Astrocyte of the spinal cord (primary cell): ENCODE results near the gene TNFSF4.
A peak's percentile ranks its signal among the peaks of the same experiment; 100 is the strongest.

ENCODE experiments used
- DNase-seq: peaks from one replicate; pipeline ENCODE4 v3.0.0; 2011; ENCODE audit warnings: low read depth, low spot score
- H3K4me3 ChIP-seq: 2 replicates; pipeline ENCODE4 v1.5.1; 2011; ENCODE audit warnings: low read depth, mild to moderate bottlenecking, low read length, moderate library complexity
- in situ Hi-C: cut with HindIII; loops from 2 replicates; pipeline ENCODE4 v1.10.0; 2017; ENCODE audit warnings: low sequenced_read_pairs
- TF ChIP-seq, protein P1 (sequence below): IDR thresholded peaks from 2 replicates; pipeline ENCODE4 v1.5.1; 2012; ENCODE audit warnings: low read depth, mild to moderate bottlenecking, low read length, inconsistent platforms

TNFSF4 gene

DNA sequence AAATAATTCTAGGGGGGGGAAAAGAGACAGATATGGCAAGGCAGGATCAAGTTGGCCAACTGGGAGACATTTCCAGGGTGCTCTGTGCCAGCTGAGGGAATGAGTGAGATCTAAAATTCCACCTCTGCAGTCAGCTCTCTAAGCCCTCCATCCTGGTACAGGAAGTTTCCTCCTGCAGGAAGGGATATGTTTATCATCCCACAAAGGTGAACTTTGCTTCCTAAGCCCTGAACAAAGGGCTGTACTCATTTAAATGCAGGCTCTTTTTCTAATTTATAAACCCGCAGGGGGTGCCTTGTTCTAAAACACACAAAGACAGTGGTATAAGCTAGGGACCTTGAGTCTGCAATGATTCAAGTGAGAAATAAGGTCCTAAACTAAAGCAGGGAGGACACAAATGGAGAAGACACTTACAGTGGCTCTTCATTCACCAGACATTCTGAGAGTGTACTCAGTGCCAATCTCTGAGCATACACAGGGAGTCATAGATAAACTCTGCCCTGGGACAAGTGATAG is 3.6 kb upstream of the TNFSF4 start:
- H3K4me3 ChIP-seq = no peak overlapping the region
- no peak for DNase-seq
- in situ Hi-C loops = no loop called here
- TF ChIP-seq, protein P1, sequence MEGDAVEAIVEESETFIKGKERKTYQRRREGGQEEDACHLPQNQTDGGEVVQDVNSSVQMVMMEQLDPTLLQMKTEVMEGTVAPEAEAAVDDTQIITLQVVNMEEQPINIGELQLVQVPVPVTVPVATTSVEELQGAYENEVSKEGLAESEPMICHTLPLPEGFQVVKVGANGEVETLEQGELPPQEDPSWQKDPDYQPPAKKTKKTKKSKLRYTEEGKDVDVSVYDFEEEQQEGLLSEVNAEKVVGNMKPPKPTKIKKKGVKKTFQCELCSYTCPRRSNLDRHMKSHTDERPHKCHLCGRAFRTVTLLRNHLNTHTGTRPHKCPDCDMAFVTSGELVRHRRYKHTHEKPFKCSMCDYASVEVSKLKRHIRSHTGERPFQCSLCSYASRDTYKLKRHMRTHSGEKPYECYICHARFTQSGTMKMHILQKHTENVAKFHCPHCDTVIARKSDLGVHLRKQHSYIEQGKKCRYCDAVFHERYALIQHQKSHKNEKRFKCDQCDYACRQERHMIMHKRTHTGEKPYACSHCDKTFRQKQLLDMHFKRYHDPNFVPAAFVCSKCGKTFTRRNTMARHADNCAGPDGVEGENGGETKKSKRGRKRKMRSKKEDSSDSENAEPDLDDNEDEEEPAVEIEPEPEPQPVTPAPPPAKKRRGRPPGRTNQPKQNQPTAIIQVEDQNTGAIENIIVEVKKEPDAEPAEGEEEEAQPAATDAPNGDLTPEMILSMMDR = no peak

DNA sequence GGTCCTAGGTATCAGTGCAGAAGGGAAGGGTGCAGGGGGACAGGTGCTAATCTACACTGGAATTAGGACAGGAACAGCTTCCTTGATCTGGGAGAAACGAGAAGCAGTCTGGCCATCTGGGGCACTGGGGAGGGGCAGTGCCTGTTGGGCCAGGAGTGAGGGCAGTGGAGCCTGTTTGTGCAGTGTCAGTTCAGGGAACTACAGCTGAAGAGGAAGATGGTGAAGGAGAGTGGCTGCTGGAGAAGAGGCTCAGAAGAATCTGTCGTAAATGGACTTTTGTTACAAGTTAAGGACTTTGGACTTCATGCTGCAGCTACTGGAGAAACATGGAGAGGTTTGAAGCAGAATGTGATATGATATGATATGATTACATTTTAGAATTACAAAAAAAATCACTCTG is 3.2 kb upstream of the TNFSF4 start:
- no peak overlapping the region for H3K4me3 ChIP-seq
- TF ChIP-seq, protein P1 = no peak
- in situ Hi-C loops = no loop called here
- DNase-seq = no peak

DNA sequence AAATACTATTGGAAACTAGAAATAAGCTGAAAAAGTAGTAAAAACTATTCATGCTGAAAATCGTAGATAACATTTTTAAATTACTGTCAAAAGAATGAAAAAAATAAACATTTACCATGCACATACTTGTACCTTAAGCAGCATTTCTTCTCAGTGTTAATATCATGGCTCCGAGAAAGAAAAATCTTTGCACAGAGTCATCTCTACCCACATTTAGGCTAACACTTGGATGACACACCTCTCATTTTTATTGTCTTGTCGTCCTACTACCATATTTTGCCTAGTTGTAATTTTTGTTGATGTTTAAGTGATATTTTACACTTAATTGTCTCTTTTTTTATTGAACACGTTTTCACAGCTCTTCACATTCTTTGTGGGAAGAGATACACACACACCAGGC is 1.7 kb upstream of the TNFSF4 start:
- no peak for DNase-seq
- no peak overlapping the region for H3K4me3 ChIP-seq
- TF ChIP-seq, protein P1 = no peak
- in situ Hi-C loops = no loop called here

DNA sequence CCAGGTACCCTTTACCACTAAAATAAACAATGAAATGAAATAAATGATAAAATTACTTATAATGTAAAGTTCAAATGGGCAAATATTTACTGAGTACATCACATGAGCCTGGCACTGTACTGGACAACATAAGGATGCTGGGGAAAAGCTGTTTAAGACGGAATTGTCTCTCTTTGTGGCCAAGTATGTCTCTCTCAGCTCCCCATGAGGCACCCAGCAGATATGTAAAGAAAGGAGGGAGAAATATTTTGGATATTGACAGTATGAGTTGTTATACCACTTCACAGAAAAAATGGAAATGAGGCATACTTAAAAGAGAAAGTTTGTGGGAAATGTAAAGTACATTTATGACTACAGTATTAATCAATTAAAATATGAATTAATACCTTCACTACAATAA is 1.0 kb upstream of the TNFSF4 start:
- no peak for DNase-seq
- TF ChIP-seq, protein P1 = no peak
- in situ Hi-C loops = no loop called here
- no peak overlapping the region for H3K4me3 ChIP-seq

DNA sequence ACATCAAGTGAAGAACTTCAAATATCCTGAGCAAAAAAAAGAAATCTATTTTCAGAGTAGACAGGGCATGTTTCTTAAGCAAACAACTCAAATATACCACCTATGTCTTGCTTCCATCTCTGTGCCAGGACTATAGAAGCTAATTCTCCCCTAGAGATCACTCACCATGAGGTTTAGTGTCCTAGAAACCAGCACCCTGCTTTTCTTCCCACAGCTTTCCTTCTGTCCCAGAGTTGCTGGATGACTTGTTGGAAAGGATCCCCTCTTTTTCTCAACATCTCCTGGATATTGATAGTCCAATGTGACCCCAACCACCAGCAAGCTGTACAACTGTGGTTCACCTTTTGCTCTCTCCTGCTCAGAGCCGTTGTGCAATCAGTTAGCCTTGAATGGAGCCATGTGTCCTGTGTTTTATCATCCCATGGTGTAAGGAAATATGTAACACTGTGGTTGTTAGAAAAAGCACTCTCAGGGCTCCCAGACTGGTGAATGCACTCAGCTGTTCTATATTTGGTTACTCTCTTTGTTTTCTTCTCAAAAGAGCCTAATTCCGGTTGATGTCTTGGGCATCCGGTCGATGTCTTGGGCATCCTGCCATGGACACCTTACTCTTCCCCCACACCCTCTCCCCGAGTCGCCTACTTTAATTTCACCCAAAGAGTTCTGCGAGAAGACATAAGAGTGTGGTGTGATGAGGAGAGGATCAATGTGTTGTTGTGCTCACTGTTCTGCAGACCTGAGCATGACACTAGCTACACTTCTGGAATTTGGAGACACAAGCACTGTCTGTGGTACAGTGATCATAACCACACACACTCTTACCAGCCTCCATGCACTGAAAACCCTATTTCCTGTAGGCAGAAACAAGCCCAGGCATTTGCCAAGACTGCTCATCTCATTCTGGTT is 1.7 kb downstream of the TNFSF4 start:
- peak; percentile 55 for DNase-seq
- TF ChIP-seq, protein P1 = no peak
- no peak overlapping the region for H3K4me3 ChIP-seq
- in situ Hi-C loops = no loop called here

DNA sequence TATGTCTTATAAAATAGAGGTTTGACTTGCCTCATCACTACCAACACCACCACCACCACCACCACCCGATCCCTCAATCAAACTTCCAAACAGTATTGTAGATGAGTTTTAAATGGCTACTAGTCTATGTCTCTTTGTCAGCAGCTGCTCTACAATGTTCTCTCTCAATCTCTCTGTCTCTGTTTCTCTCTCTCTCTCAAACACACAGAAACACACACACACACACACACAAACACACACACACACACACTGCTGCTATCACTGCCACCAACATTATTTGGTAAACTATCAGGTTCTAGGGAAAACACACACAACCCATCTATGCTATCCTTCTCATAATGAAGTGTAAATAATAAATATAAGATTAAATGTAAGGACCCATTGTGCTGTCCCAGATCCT is 2.4 kb downstream of the TNFSF4 start:
- in situ Hi-C loops = no loop called here
- H3K4me3 ChIP-seq = no peak overlapping the region
- TF ChIP-seq, protein P1 = no peak
- no peak for DNase-seq
